HG02870 (cell line): ENCODE data around the gene BABAM2.
"Not testable (repeated sequence)": the region's sequence is repeated elsewhere in the genome, so short reads cannot be mapped to it uniquely, and the experiment has no call there.

Experiments used
- ATAC-seq: cut with Tn5 transposase; IDR thresholded peaks from one replicate; pipeline ENCODE4 v1.9.1; 2021; ENCODE audit warnings: mild to moderate bottlenecking, moderate library complexity; ENCODE audit not compliant: unreplicated experiment

BABAM2 gene

DNA sequence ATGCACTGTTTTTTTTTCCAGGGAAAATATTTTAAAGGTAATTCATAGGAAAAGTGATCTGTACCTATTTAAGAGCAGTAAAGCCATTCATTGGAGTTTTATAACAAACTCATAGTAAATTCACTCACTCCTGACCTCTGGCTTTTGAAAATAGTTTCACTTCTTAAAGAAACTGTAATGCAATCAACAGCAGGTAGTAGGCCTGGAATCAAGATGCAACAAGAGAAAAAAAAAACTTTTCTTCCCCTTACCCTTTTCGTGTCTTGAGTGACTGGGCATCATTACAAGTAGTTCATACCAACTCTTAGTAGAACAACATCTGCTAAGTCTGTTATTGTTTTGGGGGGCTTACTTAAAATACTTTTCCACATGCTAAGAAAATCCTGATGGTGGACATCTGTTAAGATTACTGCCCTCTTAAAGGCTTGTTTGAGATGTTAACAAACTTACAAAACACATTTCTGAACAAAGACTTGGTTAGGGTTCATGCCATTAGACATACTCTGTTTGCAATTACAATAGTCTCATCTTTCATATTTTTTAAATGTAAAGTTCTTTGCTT is 338.0 kb downstream of the BABAM2 start:
- ATAC-seq: no peak

- no peak for ATAC-seq
Measured at GRCh38 chr2:28231110-28231631, 340.6 kb downstream of the BABAM2 start.

DNA sequence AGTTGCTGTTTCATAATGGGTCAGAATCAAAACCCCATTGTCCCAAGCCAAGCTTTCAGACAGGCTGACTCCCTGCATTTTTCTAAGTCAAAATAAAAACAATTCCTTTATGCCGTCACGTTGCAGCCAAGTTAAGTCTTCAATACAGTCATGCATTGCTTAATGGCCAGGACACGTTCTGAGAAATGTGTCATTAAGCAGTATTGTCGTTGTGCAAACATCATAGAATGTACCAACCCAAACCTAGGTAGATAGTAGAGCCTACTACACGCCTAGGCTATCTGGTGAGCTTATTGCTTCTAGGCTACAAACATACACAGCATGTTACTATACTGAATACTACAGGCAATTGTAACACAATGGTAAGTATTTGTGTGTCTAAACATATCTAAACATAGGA is 341.8 kb downstream of the BABAM2 start:
- no peak for ATAC-seq

- ATAC-seq: no peak
Measured at GRCh38 chr2:28233164-28233676, 342.7 kb downstream of the BABAM2 start.

GRCh38 chr2:28234807-28235206 is 344.3 kb downstream of the BABAM2 start:
- ATAC-seq: no peak

- ATAC-seq: no peak
Measured at GRCh38 chr2:28239207-28239606, 348.7 kb downstream of the BABAM2 start.

DNA sequence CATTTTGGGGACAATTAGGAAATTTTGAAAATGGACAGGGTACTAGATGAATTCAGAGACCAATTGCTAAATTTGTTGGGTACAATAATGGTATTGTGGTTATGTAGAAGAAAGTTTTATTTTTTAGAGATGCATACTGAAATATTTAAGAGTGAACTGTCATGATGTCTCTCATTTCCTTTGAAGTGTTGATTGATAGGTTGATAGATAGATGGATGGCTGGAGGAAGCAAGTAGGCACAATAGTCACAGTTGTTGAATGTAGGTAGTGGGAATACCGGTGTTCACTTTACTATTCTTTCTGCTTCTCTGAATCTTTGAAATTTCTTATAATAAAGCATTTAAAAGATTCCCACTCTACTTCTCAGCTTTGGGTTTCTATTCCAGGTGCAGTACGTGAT is 350.4 kb downstream of the BABAM2 start:
- no peak for ATAC-seq

GRCh38 chr2:28247290-28247689 is 356.8 kb downstream of the BABAM2 start:
- no peak for ATAC-seq

- ATAC-seq: no peak
Measured at GRCh38 chr2:28247734-28248133, 357.2 kb downstream of the BABAM2 start.

GRCh38 chr2:28248511-28248910 is 358.0 kb downstream of the BABAM2 start:
- no peak for ATAC-seq

DNA sequence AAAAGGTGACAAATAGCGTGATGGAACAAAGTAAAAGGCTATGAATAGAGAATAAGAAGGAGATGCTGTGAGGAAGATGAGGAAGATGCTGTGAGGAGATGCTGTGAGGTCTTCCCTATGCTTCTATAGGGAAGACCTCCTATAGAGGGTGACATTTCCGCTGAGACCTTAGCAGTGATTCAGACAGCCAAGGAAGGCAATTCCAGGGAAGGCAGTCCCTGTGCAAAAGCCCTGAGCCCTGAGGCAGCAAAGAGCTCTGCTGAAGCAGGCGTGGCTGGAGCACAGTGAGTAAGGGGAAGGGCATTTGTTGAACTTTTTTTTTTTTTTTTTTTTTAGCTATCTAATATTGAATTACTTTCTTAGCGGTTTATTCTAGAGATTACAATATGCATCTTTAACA is 359.5 kb downstream of the BABAM2 start:
- no peak for ATAC-seq

DNA sequence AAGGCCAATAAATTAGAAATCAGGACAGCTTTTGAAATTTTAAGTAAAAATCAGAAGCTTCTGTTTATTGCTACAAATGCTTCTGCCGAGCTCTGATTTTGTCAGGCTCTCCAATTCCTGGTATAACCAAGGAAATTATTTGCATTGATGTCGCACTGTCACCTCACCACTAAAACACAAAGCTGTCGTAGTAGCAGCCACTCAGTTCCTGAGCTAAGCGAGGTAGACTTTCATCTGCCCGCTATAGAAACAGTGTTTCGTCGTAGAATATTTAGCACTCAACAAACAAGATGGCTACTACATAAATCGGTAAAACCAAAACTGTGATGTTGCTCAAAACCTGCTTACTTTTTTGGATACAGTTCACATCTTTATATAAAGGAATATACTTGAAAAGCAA is 360.8 kb downstream of the BABAM2 start:
- no peak for ATAC-seq

DNA sequence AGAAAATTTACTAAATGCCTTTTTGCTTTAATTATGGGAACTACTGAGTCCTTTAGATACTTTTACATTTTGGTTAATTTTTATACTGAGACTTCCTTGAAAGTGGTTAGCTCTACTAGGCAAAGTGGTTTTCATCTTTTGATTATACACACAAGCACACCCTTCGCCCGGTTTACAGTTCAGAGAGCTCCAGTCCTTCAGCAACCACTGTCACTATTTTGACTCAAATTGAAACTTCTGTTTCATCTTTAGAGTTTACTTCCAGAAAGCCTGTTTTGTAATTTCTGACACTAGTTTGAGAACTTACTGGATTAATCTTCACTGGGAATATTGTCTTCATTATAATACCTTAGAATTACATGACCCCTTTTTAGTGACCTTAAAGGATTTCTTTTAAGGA is 361.8 kb downstream of the BABAM2 start:
- ATAC-seq: peak; percentile 79

DNA sequence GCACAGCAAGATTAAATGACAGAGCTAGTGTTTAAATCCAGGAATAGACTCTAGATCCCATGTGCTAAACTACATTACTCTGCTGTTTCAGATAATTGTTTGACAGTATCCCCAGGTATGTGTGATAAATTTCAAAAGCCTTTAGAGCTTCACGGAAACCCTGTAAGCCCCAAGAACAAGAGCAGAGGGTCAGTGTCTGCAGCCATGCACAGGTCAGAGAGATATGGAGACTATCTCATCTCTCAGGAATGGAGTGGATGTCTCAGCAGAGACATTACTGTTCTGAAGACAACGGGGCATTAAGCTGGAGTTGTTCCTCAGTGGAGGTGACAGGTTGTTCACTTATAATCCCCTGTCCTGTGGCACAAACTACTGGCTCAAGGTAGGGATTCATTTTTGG is 363.0 kb downstream of the BABAM2 start:
- ATAC-seq: no peak

- not testable (repeated sequence) for ATAC-seq
Measured at GRCh38 chr2:28255231-28255630, 364.7 kb downstream of the BABAM2 start.

DNA sequence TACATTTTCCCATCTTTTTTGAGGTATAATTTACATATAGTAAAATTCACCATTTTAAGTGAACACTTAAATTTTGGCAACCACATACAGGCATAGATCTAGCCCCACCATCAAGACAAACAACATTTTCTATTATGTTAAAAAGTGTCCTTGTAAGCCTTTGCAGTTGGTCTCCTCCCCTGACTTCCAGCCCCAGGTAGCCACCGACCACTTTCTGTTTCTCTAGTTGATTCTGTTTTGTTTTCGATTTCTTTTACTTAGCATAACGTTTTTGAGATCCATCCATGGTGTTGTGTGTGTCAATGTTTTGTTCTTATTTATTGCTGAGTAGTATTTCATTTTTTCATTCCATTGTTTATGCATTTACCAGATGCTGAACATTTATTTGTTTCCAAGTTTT is 366.7 kb downstream of the BABAM2 start:
- no peak for ATAC-seq

GRCh38 chr2:28259226-28259625 is 368.7 kb downstream of the BABAM2 start:
- not testable (repeated sequence) for ATAC-seq

GRCh38 chr2:28263690-28264089 is 373.2 kb downstream of the BABAM2 start:
- no peak for ATAC-seq

- ATAC-seq: no peak
Measured at GRCh38 chr2:28267282-28267681, 376.8 kb downstream of the BABAM2 start.

DNA sequence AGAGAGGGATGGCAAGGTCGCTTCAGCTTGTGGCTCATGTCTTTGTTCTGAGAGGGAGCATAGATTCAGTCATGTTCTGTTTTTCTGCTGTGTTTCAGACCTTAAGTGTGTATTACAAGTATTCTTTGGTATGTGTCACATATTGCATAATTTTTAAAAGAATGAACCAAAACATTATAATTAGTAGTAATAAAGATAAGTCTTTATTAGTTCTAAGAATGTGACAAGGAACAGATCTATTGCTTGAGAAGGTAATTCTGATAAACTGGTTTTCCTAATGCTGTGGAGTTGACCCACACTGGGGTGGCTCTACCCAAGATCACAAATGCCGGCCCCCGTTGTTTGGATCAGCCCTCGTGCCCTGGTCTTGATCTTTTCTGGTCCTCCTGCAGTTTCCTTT is 377.9 kb downstream of the BABAM2 start:
- ATAC-seq: no peak

DNA sequence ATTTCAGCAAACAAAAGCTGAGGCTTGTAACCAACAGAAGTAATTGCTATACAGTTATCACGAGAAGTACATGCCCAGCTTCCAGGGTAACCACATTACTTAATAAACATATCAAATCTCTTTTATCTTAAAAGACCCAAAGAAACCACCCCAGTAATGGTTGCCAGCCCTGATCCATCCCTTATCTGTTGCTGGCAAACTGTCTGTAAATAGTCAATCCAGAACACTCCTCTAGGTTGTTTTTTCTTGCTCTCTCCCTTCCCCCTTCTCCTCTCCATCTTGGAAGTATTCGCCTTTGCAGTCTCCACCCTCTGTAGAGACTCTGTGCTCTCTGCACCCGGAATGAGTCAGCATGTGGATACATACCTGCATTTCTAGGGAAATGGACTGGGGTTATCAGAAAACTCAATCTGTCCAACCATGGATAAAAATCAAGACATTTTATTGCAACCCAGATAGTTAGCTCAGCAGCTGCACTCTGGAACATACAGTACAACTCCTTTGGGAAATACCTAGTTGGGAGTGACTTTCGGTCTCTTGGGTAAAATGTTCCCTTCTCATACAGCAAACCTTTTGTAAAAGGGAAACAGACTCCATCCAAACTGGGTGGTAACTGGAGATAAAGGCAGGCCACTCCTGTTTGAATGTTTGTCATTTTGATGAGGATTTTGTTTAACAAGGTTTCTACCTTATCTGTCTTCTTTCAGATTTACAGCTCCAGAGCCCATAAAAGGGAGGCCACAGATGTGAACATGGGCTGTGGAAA is 378.7 kb downstream of the BABAM2 start:
- ATAC-seq: no peak

GRCh38 chr2:28270456-28271152 is 380.1 kb downstream of the BABAM2 start:
- no peak for ATAC-seq
